GM19240 (cell line): Measurements from ENCODE around the gene METAP1D.

Experiments used
- DNase-seq: peaks from one replicate; pipeline ENCODE4 v3.0.0; 2011; ENCODE audit warnings: low spot score; ENCODE audit not compliant: insufficient read length

Gene METAP1D

GRCh38 chr2:172091000-172091641, 91.4 kb downstream of the METAP1D start:
- DNase-seq, result no peak

GRCh38 chr2:172091761-172092566, 92.2 kb downstream of the METAP1D start:
- no peak for DNase-seq

GRCh38 chr2:172092716-172093415, 93.1 kb downstream of the METAP1D start:
- no peak for DNase-seq

GRCh38 chr2:172093416-172094293, 93.9 kb downstream of the METAP1D start:
- DNase-seq, result no peak

- no peak for DNase-seq
Observed at GRCh38 chr2:172094294-172095145, 94.8 kb downstream of the METAP1D start.

GRCh38 chr2:172095146-172095904, 95.6 kb downstream of the METAP1D start:
- DNase-seq, result no peak

- no peak for DNase-seq
Observed at GRCh38 chr2:172095905-172096625, 96.3 kb downstream of the METAP1D start.

GRCh38 chr2:172096626-172097547, 97.1 kb downstream of the METAP1D start:
- DNase-seq, result no peak

- no peak for DNase-seq
Observed at GRCh38 chr2:172097557-172098131, 97.9 kb downstream of the METAP1D start.

GRCh38 chr2:172098287-172098649, 98.5 kb downstream of the METAP1D start:
- DNase-seq, result no peak

- DNase-seq, result no peak
Observed at GRCh38 chr2:172098650-172099471, 99.1 kb downstream of the METAP1D start.

- no peak for DNase-seq
Observed at GRCh38 chr2:172099472-172100079, 99.8 kb downstream of the METAP1D start.

- no peak for DNase-seq
Observed at GRCh38 chr2:172100080-172100934, 100.6 kb downstream of the METAP1D start.

GRCh38 chr2:172100935-172101820, 101.4 kb downstream of the METAP1D start:
- no peak for DNase-seq
